Measurements from ENCODE around the gene PIK3R5.

Gene PIK3R5

DNA sequence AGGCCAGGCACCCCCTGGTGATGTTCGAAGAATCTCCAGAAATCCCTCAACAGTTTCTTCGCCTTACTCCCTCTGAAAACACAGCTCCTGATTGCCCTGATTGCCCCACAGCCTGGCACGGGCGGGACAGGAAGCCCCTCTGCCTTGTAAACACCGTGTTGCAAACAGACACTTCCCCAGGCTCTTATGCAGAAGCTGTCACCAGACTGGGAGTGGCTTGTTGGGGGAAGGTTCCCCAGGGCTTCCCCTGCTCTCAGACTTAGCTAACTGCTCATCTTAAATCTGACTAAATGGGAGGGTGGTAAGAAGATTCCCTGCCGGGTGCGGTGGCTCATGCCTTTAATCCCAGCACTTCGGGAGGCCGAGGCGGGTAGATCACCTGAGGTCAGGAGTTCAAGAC, 11.2 kb downstream of the PIK3R5 start:
- Histone ChIP-seq H3K27ac (ENCODE audit: insufficient read depth, low read depth, low read length, poor library complexity, severe bottlenecking) (no peak overlapping the region), H3K4me3 (ENCODE audit: insufficient read depth, low read depth, low read length) (no peak overlapping the region), H3K9me3 (ENCODE audit: control insufficient read depth, low read length) (no peaks in the 10 kb centered on the region), H3K27me3 (ENCODE audit: control insufficient read depth, insufficient read depth, low read length, poor library complexity, severe bottlenecking) (no peaks in the 10 kb centered on the region), H3K36me3 (ENCODE audit: control insufficient read depth, insufficient read depth, low read length) (no peaks in the 10 kb centered on the region), H3K4me1 (ENCODE audit: control insufficient read depth, insufficient read depth, low read length) (peaks cover 6% of the 10 kb centered on the region)
- 55 to 59% methylated on average over 10 of the region's 10 CpGs for WGBS, 2 experiments

DNA sequence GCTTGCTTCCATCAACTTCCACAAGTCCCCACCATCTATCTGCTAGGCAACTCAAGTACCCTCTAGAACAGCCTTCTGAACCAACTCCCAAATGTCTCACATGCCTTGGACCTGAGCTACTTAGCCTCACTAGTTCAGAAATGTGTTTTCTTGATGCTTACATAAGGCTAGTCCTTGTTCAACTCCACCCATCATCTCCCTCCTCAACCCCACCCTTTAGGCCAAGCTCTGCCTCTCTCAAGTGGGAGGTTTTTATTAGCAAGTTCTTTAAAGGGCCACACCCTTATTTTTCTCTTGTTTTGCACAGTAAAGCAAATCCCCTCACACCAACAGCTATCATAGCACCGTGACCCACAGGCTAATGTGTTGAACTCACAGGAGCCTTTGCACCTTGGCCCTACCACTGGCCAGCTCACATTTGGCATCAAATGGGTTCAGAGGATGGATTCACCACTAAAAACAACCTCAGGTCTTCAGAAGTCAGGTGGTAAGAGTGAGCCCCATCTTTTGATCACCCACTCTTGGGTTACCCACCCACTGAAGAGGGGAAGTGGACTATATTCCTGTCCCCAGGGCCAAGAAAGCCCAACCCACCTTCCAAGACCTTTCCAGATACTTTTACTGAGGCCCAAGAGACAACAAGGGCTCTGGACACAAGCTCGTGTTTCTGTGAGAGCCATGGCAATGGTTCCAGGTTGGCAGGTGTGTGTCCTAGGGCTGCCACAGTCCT, 12.2 kb downstream of the PIK3R5 start:
- Histone ChIP-seq H3K4me3 (ENCODE audit: insufficient read depth, low read depth, low read length) (no peak overlapping the region), H3K27ac (ENCODE audit: insufficient read depth, low read depth, low read length, poor library complexity, severe bottlenecking) (no peak overlapping the region), H3K36me3 (ENCODE audit: control insufficient read depth, insufficient read depth, low read length) (no peaks in the 10 kb centered on the region), H3K4me1 (ENCODE audit: control insufficient read depth, insufficient read depth, low read length) (peaks cover 6% of the 10 kb centered on the region), H3K27me3 (ENCODE audit: control insufficient read depth, insufficient read depth, low read length, poor library complexity, severe bottlenecking) (no peaks in the 10 kb centered on the region), H3K9me3 (ENCODE audit: control insufficient read depth, low read length) (no peaks in the 10 kb centered on the region)
- WGBS, 2 experiments: 92 to 95% methylated on average over 2 of the region's 2 CpGs

DNA sequence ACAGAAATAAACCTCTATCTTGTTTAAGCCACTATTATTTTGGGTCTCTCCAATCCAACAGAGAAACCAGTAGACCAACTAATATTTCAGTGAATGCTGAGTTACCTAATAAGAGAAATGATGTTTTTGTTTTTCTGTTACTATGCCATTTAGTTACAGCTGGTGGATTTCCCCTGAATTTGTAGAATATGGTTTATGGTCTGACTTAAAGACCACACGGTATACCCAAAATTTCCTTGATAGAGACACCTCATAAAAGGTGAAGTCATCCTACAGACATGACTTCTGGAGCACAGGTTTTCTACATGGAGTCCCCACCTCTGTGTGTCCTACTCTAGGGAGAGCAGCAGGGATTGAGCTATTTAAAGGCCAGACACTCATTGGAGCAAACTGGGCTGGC, 13.3 kb downstream of the PIK3R5 start:
- Histone ChIP-seq H3K4me3 (ENCODE audit: insufficient read depth, low read depth, low read length) (no peak overlapping the region), H3K9me3 (ENCODE audit: control insufficient read depth, low read length) (no peaks in the 10 kb centered on the region), H3K4me1 (ENCODE audit: control insufficient read depth, insufficient read depth, low read length) (peaks cover 6% of the 10 kb centered on the region), H3K27me3 (ENCODE audit: control insufficient read depth, insufficient read depth, low read length, poor library complexity, severe bottlenecking) (no peaks in the 10 kb centered on the region), H3K36me3 (ENCODE audit: control insufficient read depth, insufficient read depth, low read length) (no peaks in the 10 kb centered on the region), H3K27ac (ENCODE audit: insufficient read depth, low read depth, low read length, poor library complexity, severe bottlenecking) (no peak overlapping the region)
- WGBS, 2 experiments: 92 to 100% methylated on average over 1 of the region's 1 CpG

DNA sequence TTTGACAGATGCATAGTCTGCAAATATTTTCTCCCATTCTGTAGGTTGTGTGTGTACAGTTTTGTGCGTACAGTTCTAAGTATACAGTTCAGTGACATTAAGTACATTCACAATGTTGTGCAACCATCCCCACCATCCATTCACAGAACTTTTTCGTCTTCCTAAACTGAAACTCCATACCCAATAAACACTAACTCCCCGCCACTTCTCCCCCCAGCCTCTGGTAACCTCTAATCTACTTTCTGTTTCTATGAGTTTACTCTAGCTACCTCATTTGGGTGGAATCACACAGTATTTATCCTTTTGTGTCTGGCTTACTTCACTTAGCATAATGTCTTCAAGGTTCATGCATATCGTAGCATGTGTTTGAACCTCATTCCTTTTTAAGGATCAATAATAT, 14.3 kb downstream of the PIK3R5 start:
- no peaks in the 10 kb centered on the region for H3K9me3 ChIP-seq (ENCODE audit: control insufficient read depth, low read length)
- H3K4me1 ChIP-seq (ENCODE audit: control insufficient read depth, insufficient read depth, low read length): peaks cover 6% of the 10 kb centered on the region
- WGBS, 2 experiments: 96% methylated on average over 3 to 4 of the region's 4 CpGs
- H3K4me3 ChIP-seq (ENCODE audit: insufficient read depth, low read depth, low read length): no peak overlapping the region
- H3K36me3 ChIP-seq (ENCODE audit: control insufficient read depth, insufficient read depth, low read length): no peaks in the 10 kb centered on the region
- no peak overlapping the region for H3K27ac ChIP-seq (ENCODE audit: insufficient read depth, low read depth, low read length, poor library complexity, severe bottlenecking)
- H3K27me3 ChIP-seq (ENCODE audit: control insufficient read depth, insufficient read depth, low read length, poor library complexity, severe bottlenecking): no peaks in the 10 kb centered on the region

GRCh38 chr17:8949061-8949661, 16.3 kb downstream of the PIK3R5 start:
- H3K4me1 ChIP-seq (ENCODE audit: control insufficient read depth, insufficient read depth, low read length): no peaks in the 10 kb centered on the region
- WGBS, 2 experiments: 88 to 91% methylated on average over 9 of the region's 9 CpGs
- H3K9me3 ChIP-seq (ENCODE audit: control insufficient read depth, low read length): no peaks in the 10 kb centered on the region
- H3K27ac ChIP-seq (ENCODE audit: insufficient read depth, low read depth, low read length, poor library complexity, severe bottlenecking): no peak overlapping the region
- H3K4me3 ChIP-seq (ENCODE audit: insufficient read depth, low read depth, low read length): no peak overlapping the region
- H3K36me3 ChIP-seq (ENCODE audit: control insufficient read depth, insufficient read depth, low read length): no peaks in the 10 kb centered on the region
- H3K27me3 ChIP-seq (ENCODE audit: control insufficient read depth, insufficient read depth, low read length, poor library complexity, severe bottlenecking): no peaks in the 10 kb centered on the region

DNA sequence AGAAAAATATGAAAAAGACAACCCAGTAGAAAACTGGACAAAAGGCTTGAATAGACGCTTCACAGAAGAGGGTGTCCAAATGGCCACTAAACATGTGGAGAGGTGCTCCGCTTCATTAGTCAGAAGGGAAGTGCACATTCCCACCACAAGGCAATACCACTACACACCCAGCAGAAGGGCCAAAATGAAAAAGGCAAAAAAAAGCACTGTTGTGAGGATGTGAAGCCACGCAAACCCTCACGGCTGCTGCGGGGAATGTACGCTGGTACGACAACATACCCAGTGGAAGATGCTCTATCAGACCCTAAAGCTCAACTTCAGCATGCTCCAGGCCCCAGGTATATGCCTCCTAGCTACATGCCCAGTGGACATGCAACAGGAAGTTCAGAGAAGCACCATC, 17.0 kb downstream of the PIK3R5 start:
- Histone ChIP-seq H3K27ac (ENCODE audit: insufficient read depth, low read depth, low read length, poor library complexity, severe bottlenecking) (no peak overlapping the region), H3K27me3 (ENCODE audit: control insufficient read depth, insufficient read depth, low read length, poor library complexity, severe bottlenecking) (no peaks in the 10 kb centered on the region), H3K4me1 (ENCODE audit: control insufficient read depth, insufficient read depth, low read length) (no peaks in the 10 kb centered on the region), H3K9me3 (ENCODE audit: control insufficient read depth, low read length) (no peaks in the 10 kb centered on the region), H3K36me3 (ENCODE audit: control insufficient read depth, insufficient read depth, low read length) (no peaks in the 10 kb centered on the region), H3K4me3 (ENCODE audit: insufficient read depth, low read depth, low read length) (no peak overlapping the region)
- WGBS, 2 experiments: 95 to 96% methylated on average over 6 to 7 of the region's 7 CpGs

DNA sequence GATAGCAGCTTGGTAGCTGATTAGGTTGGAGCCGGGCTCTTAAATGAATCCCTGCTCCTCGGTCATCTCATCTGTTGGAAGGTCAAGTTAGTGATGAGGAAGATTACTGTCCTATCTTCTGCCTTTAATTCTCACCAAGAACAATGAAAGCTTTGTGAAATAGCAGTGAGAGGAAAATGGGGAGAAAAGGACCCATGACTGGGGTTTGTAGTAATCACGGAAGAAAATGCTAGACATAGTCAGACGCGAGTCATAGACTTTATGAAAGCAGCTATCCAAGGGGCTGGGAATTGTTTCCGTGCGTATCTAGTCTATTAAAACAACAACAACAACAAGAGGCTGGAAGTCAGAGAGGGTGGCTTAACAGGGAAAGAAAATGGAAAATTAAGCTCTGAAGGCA, 18.3 kb downstream of the PIK3R5 start:
- 95 to 96% methylated on average over 5 to 7 of the region's 7 CpGs for WGBS, 2 experiments
- Histone ChIP-seq H3K4me1 (ENCODE audit: control insufficient read depth, insufficient read depth, low read length) (no peaks in the 10 kb centered on the region), H3K27ac (ENCODE audit: insufficient read depth, low read depth, low read length, poor library complexity, severe bottlenecking) (no peak overlapping the region), H3K9me3 (ENCODE audit: control insufficient read depth, low read length) (no peaks in the 10 kb centered on the region), H3K36me3 (ENCODE audit: control insufficient read depth, insufficient read depth, low read length) (no peaks in the 10 kb centered on the region), H3K27me3 (ENCODE audit: control insufficient read depth, insufficient read depth, low read length, poor library complexity, severe bottlenecking) (no peaks in the 10 kb centered on the region), H3K4me3 (ENCODE audit: insufficient read depth, low read depth, low read length) (no peak overlapping the region)

DNA sequence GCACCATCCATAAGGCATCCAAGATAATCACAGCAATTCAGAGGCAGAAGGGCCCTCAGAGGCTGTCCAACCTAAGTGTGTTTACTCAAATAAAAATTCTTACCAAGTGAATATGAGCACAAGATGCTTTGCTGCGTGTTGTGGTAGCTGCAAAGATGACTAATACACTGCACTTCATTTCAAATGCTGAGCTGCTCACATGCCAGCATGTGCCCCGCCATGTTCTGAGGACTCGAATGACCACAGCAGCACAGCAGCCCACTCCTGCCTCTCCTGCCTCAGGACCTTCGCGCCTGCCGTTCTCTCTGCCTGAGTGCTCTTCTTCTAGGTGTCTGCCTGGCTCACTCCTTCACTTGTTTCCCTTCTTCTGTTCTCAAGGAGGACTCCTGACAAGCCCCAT, 19.0 kb downstream of the PIK3R5 start:
- Histone ChIP-seq H3K36me3 (ENCODE audit: control insufficient read depth, insufficient read depth, low read length) (no peaks in the 10 kb centered on the region), H3K9me3 (ENCODE audit: control insufficient read depth, low read length) (no peaks in the 10 kb centered on the region), H3K27me3 (ENCODE audit: control insufficient read depth, insufficient read depth, low read length, poor library complexity, severe bottlenecking) (no peaks in the 10 kb centered on the region), H3K27ac (ENCODE audit: insufficient read depth, low read depth, low read length, poor library complexity, severe bottlenecking) (no peak overlapping the region), H3K4me3 (ENCODE audit: insufficient read depth, low read depth, low read length) (no peak overlapping the region), H3K4me1 (ENCODE audit: control insufficient read depth, insufficient read depth, low read length) (no peaks in the 10 kb centered on the region)
- 92 to 96% methylated on average over 6 of the region's 6 CpGs for WGBS, 2 experiments

DNA sequence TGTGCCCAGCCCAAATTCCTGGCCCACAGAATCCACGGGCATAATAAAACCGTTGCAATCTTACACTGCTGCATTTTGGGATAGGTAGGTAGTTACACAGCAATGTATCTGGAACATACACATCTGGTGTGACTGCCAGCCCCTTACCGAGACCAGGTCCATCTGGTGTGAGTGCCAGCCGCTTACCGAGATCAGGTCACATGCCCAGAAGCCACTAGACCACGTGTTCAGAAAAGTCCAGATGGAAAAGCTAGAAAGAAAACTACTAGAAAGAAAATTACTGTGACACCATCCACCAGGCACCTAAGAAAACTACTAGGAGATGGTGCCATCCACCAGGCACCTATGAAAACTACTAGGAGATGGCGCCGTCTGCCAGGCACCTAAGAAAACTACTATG, 19.4 kb downstream of the PIK3R5 start:
- Histone ChIP-seq H3K27ac (ENCODE audit: insufficient read depth, low read depth, low read length, poor library complexity, severe bottlenecking) (no peak overlapping the region), H3K27me3 (ENCODE audit: control insufficient read depth, insufficient read depth, low read length, poor library complexity, severe bottlenecking) (no peaks in the 10 kb centered on the region), H3K4me3 (ENCODE audit: insufficient read depth, low read depth, low read length) (no peak overlapping the region), H3K9me3 (ENCODE audit: control insufficient read depth, low read length) (no peaks in the 10 kb centered on the region), H3K36me3 (ENCODE audit: control insufficient read depth, insufficient read depth, low read length) (no peaks in the 10 kb centered on the region), H3K4me1 (ENCODE audit: control insufficient read depth, insufficient read depth, low read length) (no peaks in the 10 kb centered on the region)
- 91 to 97% methylated on average over 8 of the region's 8 CpGs for WGBS, 2 experiments

GRCh38 chr17:8944748-8945147, 20.8 kb downstream of the PIK3R5 start:
- H3K9me3 ChIP-seq (ENCODE audit: control insufficient read depth, low read length): no peaks in the 10 kb centered on the region
- no peak overlapping the region for H3K4me3 ChIP-seq (ENCODE audit: insufficient read depth, low read depth, low read length)
- no peaks in the 10 kb centered on the region for H3K4me1 ChIP-seq (ENCODE audit: control insufficient read depth, insufficient read depth, low read length)
- H3K27me3 ChIP-seq (ENCODE audit: control insufficient read depth, insufficient read depth, low read length, poor library complexity, severe bottlenecking): no peaks in the 10 kb centered on the region
- 94 to 96% methylated on average over 4 of the region's 4 CpGs for WGBS, 2 experiments
- no peak overlapping the region for H3K27ac ChIP-seq (ENCODE audit: insufficient read depth, low read depth, low read length, poor library complexity, severe bottlenecking)
- no peaks in the 10 kb centered on the region for H3K36me3 ChIP-seq (ENCODE audit: control insufficient read depth, insufficient read depth, low read length)
